Upper lobe of left lung (tissue), 6 donors: ENCODE measurements around the gene B3GALT2. TPM values are rescaled to one million over a fixed set of nuclear protein-coding genes. Genes with fewer than 3 reads are reported as not detected.

Experiments
- ATAC-seq, 2 donors: fragments of 200-7000 bp; cut with Tn5 transposase; one replicate each; pipeline ENCODE4 v1.9.1; 2022; ENCODE audit warnings: mild to moderate bottlenecking in 2 of 2, moderate library complexity in 2 of 2; ENCODE audit not compliant: low FRiP score in 2 of 2
- DNase-seq, 2 donors: peaks; one replicate each; pipeline ENCODE4 v3.0.0-alpha.2; 2019 to 2020
- H3K27ac ChIP-seq, 4 donors: fragments of 200-600 bp; sonication (generic); one replicate each; pipeline ENCODE4 v1.5.1; 2016 to 2019
- H3K27me3 ChIP-seq, 4 donors: fragments of 200-600 bp; sonication (generic); one replicate each; pipeline ENCODE4 v1.5.1; 2017 to 2019
- H3K36me3 ChIP-seq, 4 donors: fragments of 200-600 bp; sonication (generic); one replicate each; pipeline ENCODE4 v1.5.1; 2016 to 2019
- H3K4me1 ChIP-seq, 4 donors: fragments of 200-600 bp; sonication (generic); one replicate each; pipeline ENCODE4 v1.5.1; 2018 to 2019
- H3K4me3 ChIP-seq, 4 donors: fragments of 200-600 bp; sonication (generic); one replicate each; pipeline ENCODE4 v1.5.1; 2017 to 2019; ENCODE audit warnings: mild to moderate bottlenecking in 2 of 4, moderate library complexity in 1 of 4
- H3K9me3 ChIP-seq, 4 donors: fragments of 200-600 bp; sonication (generic); one replicate each; pipeline ENCODE4 v1.5.1; 2018 to 2019
- EP300 ChIP-seq, 4 donors: sonication (generic); formaldehyde crosslinking; IDR thresholded peaks; one replicate each; pipeline ENCODE4 v1.5.1; 2017; ENCODE audit warnings: antibody characterized with exemption in 4 of 4, control low read depth in 2 of 4
- POLR2A ChIP-seq, 4 donors: fragments of 450-650 bp; IDR thresholded peaks; one replicate each; pipeline ENCODE4 v1.5.1; 2016 to 2017; ENCODE audit warnings: antibody characterized with exemption in 4 of 4, mild to moderate bottlenecking in 2 of 4
- POLR2AphosphoS5 ChIP-seq, 2 donors: sonication (generic); formaldehyde crosslinking; IDR thresholded peaks; one replicate each; pipeline ENCODE4 v1.5.1; 2017; ENCODE audit warnings: antibody characterized with exemption in 2 of 2
- WGBS, 2 donors: methylation state at CpG; one replicate each; pipeline ENCODE4 v1.1.5; 2017 to 2018; 5-methylcytosine and 5-hydroxymethylcytosine counted together
- total RNA-seq, 6 donors: library from RNA; depleted of rRNA in 4 of 6; stranded (reverse); fragments of >200 nt in 4 of 6; gene quantifications; one replicate each; pipeline versions ENCODE4 v1.1.0 to v1.2.1, GENCODE V29; 2016 to 2021
- TF ChIP-seq, protein P1 (sequence below), 6 experiments: fragments of 450-650 bp in 4 of 6; fragments of 200-600 bp in 2 of 6; sonication (generic) in 2 of 6; IDR thresholded peaks; one replicate each; pipeline ENCODE4 v1.5.1; 2016 to 2019; ENCODE audit warnings: antibody characterized with exemption in 6 of 6
- donor health status: DM: no; HTN: no; CAD: no; lungs with moderate emphysema.
- donor health status: DM: no; HTN: yes; CAD: no; lungs with severe emphysema.

Gene B3GALT2
- total RNA-seq, 6 donors from 2014 or later = 0.44 to 3.3 (median 1.5) TPM

DNA sequence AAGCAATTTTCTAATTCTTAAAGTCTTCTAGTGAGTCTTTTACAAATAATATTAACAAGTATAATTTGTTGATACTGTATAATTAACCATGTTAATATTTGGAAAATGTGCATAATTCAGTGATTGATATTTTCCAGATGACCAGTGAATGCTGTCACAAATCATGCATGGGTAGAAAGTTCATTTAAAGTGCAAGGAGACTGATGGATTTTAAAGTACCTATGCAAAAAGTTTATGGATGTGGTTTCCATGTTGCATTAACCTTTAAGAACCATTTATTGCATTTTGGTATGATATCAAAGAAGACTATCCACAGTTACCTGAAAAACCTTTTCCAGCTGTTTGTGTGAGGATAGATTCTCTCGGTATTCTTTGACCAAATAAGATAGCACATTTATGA, 41.4 kb downstream of the B3GALT2 start:
- Histone ChIP-seq H3K4me1 (peaks cover 0 to 4% (median 0%) of the 10 kb centered on the region in 4 donors), H3K4me3 (no peak overlapping the region), H3K27ac (no peak overlapping the region), H3K9me3 (no peaks in the 10 kb centered on the region), H3K27me3 (no peaks in the 10 kb centered on the region), H3K36me3 (peaks cover 0 to 82% (median 22%) of the 10 kb centered on the region in 4 donors)
- no peak for TF ChIP-seq EP300 (IDR thresholded peaks at IDR 0.05)
- TF ChIP-seq, protein P1, sequence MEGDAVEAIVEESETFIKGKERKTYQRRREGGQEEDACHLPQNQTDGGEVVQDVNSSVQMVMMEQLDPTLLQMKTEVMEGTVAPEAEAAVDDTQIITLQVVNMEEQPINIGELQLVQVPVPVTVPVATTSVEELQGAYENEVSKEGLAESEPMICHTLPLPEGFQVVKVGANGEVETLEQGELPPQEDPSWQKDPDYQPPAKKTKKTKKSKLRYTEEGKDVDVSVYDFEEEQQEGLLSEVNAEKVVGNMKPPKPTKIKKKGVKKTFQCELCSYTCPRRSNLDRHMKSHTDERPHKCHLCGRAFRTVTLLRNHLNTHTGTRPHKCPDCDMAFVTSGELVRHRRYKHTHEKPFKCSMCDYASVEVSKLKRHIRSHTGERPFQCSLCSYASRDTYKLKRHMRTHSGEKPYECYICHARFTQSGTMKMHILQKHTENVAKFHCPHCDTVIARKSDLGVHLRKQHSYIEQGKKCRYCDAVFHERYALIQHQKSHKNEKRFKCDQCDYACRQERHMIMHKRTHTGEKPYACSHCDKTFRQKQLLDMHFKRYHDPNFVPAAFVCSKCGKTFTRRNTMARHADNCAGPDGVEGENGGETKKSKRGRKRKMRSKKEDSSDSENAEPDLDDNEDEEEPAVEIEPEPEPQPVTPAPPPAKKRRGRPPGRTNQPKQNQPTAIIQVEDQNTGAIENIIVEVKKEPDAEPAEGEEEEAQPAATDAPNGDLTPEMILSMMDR (IDR thresholded peaks at IDR 0.05) = no peak
- TF ChIP-seq POLR2AphosphoS5 (IDR thresholded peaks at IDR 0.05) = no peak
- no peak for TF ChIP-seq POLR2A (IDR thresholded peaks at IDR 0.05)
- 94 to 97% methylated on average over 1 of the region's 1 CpG for WGBS, 2 donors
- DNase-seq (no peak), ATAC-seq (no peak)

DNA sequence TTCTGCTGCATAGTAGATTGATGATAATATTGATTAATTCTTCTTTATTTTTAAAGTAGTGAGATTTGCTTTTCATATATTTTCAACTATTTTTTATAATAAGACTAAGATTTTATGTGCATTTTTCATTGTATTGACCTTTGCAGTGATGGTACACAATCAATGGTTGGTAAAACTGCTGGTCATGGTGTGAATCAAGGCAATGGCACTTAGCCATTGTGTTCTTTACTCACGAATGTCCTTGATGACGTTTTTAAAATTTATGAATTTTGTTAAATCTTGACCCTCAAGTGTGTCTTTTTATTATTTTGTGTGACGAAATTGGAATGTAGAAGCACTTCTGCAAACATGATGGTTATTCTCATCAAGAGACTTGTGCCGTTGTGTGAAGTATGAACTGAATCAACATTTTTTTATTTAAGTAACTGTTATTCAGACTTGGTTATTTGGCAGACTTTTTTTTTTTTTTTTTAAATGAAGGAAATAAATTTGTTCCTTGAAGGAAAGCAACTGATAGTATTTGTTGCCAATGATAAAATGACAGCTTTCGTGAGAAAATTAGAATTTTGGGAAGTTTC, 42.0 kb downstream of the B3GALT2 start:
- ATAC-seq (no peak), DNase-seq (no peak)
- no peak overlapping the region for H3K4me3 ChIP-seq
- no peaks in the 10 kb centered on the region for H3K9me3 ChIP-seq
- H3K27ac ChIP-seq = no peak overlapping the region
- TF ChIP-seq POLR2AphosphoS5 (IDR thresholded peaks at IDR 0.05) = no peak
- TF ChIP-seq, protein P1 (IDR thresholded peaks at IDR 0.05) = no peak
- TF ChIP-seq POLR2A (IDR thresholded peaks at IDR 0.05) = no peak
- no peak for TF ChIP-seq EP300 (IDR thresholded peaks at IDR 0.05)
- no peaks in the 10 kb centered on the region for H3K27me3 ChIP-seq
- peaks cover 0 to 82% (median 22%) of the 10 kb centered on the region in 4 donors for H3K36me3 ChIP-seq
- 63 to 76% methylated on average over 5 of the region's 5 CpGs for WGBS, 2 donors
- H3K4me1 ChIP-seq = peaks cover 0 to 4% (median 0%) of the 10 kb centered on the region in 4 donors

DNA sequence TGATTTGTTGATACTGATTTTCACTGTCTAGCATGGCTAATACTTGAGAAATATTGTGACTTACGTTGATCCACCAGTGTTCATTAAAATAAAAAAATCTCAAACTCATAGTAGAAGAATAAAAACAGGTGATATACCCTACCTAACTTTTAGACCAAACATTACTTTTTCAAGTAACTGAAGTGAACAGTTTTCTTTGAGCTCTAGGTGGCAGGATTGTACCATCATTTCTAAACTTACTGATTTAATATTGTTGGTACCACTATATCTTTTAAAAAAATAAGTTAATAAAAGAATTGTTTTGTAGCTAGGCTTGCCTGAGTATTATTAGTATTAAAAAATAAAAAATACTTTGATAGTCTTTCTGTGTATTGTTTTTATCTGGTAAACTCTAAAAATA, 43.1 kb downstream of the B3GALT2 start:
- no peak overlapping the region for H3K4me3 ChIP-seq
- no peaks in the 10 kb centered on the region for H3K27me3 ChIP-seq
- 73 to 83% methylated on average over 1 of the region's 1 CpG for WGBS, 2 donors
- DNase-seq = no peak
- peaks cover 0 to 4% (median 0%) of the 10 kb centered on the region in 4 donors for H3K4me1 ChIP-seq
- H3K27ac ChIP-seq = no peak overlapping the region
- peaks cover 0 to 82% (median 17%) of the 10 kb centered on the region in 4 donors for H3K36me3 ChIP-seq
- ATAC-seq = no peak
- TF ChIP-seq, protein P1 (IDR thresholded peaks at IDR 0.05) = peak in 3 of 6 experiments; percentile 12 to 17 (median 13)
- no peak for TF ChIP-seq POLR2A (IDR thresholded peaks at IDR 0.05)
- no peak for TF ChIP-seq POLR2AphosphoS5 (IDR thresholded peaks at IDR 0.05)
- no peak for TF ChIP-seq EP300 (IDR thresholded peaks at IDR 0.05)
- no peaks in the 10 kb centered on the region for H3K9me3 ChIP-seq

DNA sequence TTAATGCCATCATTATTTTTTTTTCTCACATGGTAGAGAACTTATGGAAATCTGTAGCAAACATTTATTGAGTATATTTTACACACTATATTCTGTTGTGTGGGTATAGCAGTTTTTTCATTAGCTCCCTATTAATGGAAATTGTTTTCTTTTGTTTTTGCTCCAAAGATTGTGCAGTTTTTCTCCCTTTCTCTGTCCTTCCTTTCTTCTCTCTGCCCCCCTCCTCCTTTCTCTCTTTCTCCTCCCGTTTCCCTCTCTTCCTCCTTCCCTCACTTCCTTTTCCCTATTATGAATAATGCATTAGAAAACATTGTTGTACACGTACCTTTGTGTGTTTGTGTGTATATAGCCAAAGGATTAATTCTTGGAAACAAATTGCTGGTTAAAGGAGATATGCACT, 44.0 kb downstream of the B3GALT2 start:
- Histone ChIP-seq H3K4me3 (no peak overlapping the region), H3K9me3 (no peaks in the 10 kb centered on the region), H3K27me3 (no peaks in the 10 kb centered on the region), H3K4me1 (peaks cover 0 to 4% (median 0%) of the 10 kb centered on the region in 4 donors), H3K27ac (no peak overlapping the region), H3K36me3 (peaks cover 0 to 79% (median 10%) of the 10 kb centered on the region in 4 donors)
- DNase-seq (no peak), ATAC-seq (no peak)
- 46 to 55% methylated on average over 2 of the region's 2 CpGs for WGBS, 2 donors
- TF ChIP-seq EP300 (IDR thresholded peaks at IDR 0.05) = no peak
- no peak for TF ChIP-seq POLR2AphosphoS5 (IDR thresholded peaks at IDR 0.05)
- TF ChIP-seq POLR2A (IDR thresholded peaks at IDR 0.05) = no peak
- TF ChIP-seq, protein P1 (IDR thresholded peaks at IDR 0.05) = no peak

DNA sequence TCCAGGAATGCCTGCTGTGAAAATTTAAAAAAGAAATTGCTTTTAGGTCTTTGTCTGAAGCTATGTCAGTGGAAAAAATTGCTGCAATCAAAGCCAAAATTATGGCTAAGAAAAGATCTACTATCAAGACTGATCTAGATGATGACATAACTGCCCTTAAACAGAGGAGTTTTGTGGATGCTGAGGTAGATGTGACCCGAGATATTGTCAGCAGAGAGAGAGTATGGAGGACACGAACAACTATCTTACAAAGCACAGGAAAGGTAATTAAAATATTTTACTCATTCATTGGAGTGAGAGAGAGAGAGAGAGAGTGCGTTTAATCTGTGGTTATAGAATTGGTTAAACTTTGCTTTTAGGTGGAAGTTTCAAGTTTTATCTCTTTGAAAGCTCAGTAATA, 44.6 kb downstream of the B3GALT2 start:
- TF ChIP-seq POLR2AphosphoS5 (IDR thresholded peaks at IDR 0.05) (no peak), POLR2A (IDR thresholded peaks at IDR 0.05) (no peak)
- ATAC-seq (no peak), DNase-seq (no peak)
- no peaks in the 10 kb centered on the region for H3K9me3 ChIP-seq
- H3K36me3 ChIP-seq = peaks cover 0 to 78% (median 8%) of the 10 kb centered on the region in 4 donors
- peaks cover 0 to 4% (median 0%) of the 10 kb centered on the region in 4 donors for H3K4me1 ChIP-seq
- no peak overlapping the region for H3K27ac ChIP-seq
- no peaks in the 10 kb centered on the region for H3K27me3 ChIP-seq
- no peak overlapping the region for H3K4me3 ChIP-seq
- 78 to 81% methylated on average over 3 of the region's 3 CpGs for WGBS, 2 donors
